CD4-positive, alpha-beta T cell (primary cell): Measurements from ENCODE around the gene CDKN2B-AS1. TPM values are rescaled to one million over a fixed set of nuclear protein-coding genes. Genes with fewer than 3 reads are reported as not detected.

Experiments
- ATAC-seq: fragments of 200-7000 bp; cut with Tn5 transposase; one replicate; pipeline ENCODE4 v1.10.0; 2022; ENCODE audit warnings: mild to moderate bottlenecking; ENCODE audit not compliant: poor library complexity
- CTCF ChIA-PET: fragments of 350-600 bp; sonication (Branson Sonifier 250); formaldehyde crosslinking; loops from one replicate; lab custom pipeline; 2021; ENCODE audit warnings: antibody characterized with exemption, inconsistent platforms; lab: Charles Lee
- POLR2A ChIA-PET: fragments of 350-600 bp; sonication (Branson Sonifier 250); formaldehyde crosslinking; loops from one replicate; lab custom pipeline; 2021; ENCODE audit warnings: antibody characterized with exemption, inconsistent platforms; lab: Charles Lee
- DNase-seq, 14 experiments: peaks; one replicate each; pipeline ENCODE4 v3.0.0-alpha.2; 2013 to 2020; ENCODE audit warnings: mixed read lengths in 2 of 14
- H3K27ac ChIP-seq, 2 donors: one replicate each; pipeline versions ENCODE4 v1.5.1 to v1.7.0; 2013; ENCODE audit warnings: low read length in 2 of 2, low read depth in 1 of 2, mild to moderate bottlenecking in 1 of 2
- H3K27me3 ChIP-seq, 2 experiments: 1 replicate in 1 of 2; 2 replicates in 1 of 2; pipeline versions ENCODE4 v1.6.1 to v1.7.0; 2013; ENCODE audit warnings: low read length in 2 of 2, control low read depth in 1 of 2, mild to moderate bottlenecking in 1 of 2, moderate library complexity in 1 of 2; ENCODE audit not compliant: insufficient read depth in 2 of 2, control insufficient read depth in 1 of 2
- H3K36me3 ChIP-seq: one replicate; pipeline ENCODE4 v1.6.1; 2013; ENCODE audit warnings: low read length, control low read depth; ENCODE audit not compliant: insufficient read depth
- H3K4me1 ChIP-seq: one replicate; pipeline ENCODE4 v1.6.1; 2013; ENCODE audit warnings: low read length, control low read depth; ENCODE audit not compliant: insufficient read depth
- H3K4me3 ChIP-seq: one replicate; pipeline ENCODE4 v1.5.1; 2013; ENCODE audit warnings: mild to moderate bottlenecking, low read length, moderate library complexity
- H3K9me3 ChIP-seq, 2 experiments: 1 replicate in 1 of 2; 2 replicates in 1 of 2; pipeline versions ENCODE4 v1.6.1 to v1.7.0; 2013; ENCODE audit warnings: low read length in 2 of 2, mild to moderate bottlenecking in 2 of 2, control low read depth in 1 of 2, moderate library complexity in 1 of 2; ENCODE audit not compliant: control insufficient read depth in 1 of 2, insufficient read depth in 1 of 2
- H3K27ac Mint-ChIP-seq: one replicate; pipeline ENCODE4 v1.8.0; 2020; ENCODE audit warnings: mixed read lengths
- H3K27me3 Mint-ChIP-seq: one replicate; pipeline ENCODE4 v1.8.0; 2021; ENCODE audit warnings: mixed read lengths
- H3K36me3 Mint-ChIP-seq: one replicate; pipeline ENCODE4 v1.8.0; 2021; ENCODE audit warnings: low read depth, mixed read lengths
- H3K4me1 Mint-ChIP-seq: one replicate; pipeline ENCODE4 v1.8.0; 2021; ENCODE audit warnings: low read depth, mixed read lengths
- H3K4me3 Mint-ChIP-seq: one replicate; pipeline ENCODE4 v1.8.0; 2020; ENCODE audit warnings: mild to moderate bottlenecking, mixed read lengths
- H3K9me3 Mint-ChIP-seq: one replicate; pipeline ENCODE4 v1.8.0; 2020; ENCODE audit warnings: mixed read lengths
- intact Hi-C, 2 experiments: fragments of 100-400 bp; cut with DNase I in 1 of 2; cut with micrococcal nuclease in 1 of 2; formaldehyde crosslinking; loops; one replicate each; pipeline versions ENCODE4 v1.15.1 to v1.9.0; 2023 to 2025; cut with DNase I, micrococcal nuclease
- total RNA-seq, 174 experiments: library from RNA in 2 of 174; stranded (reverse) in 2 of 174; gene quantifications; one replicate each; pipeline ENCODE4 v1.2.3 and lab custom pipeline; 2021 to 2026
- TF ChIP-seq, protein P1 (sequence below): fragments of 200-600 bp; IDR thresholded peaks from one replicate; pipeline ENCODE4 v1.8.0; 2022; ENCODE audit warnings: antibody characterized with exemption, mild to moderate bottlenecking

Gene CDKN2B-AS1
- total RNA-seq, 2 experiments from 2014 or later = 0.25 to 0.30 TPM

DNA sequence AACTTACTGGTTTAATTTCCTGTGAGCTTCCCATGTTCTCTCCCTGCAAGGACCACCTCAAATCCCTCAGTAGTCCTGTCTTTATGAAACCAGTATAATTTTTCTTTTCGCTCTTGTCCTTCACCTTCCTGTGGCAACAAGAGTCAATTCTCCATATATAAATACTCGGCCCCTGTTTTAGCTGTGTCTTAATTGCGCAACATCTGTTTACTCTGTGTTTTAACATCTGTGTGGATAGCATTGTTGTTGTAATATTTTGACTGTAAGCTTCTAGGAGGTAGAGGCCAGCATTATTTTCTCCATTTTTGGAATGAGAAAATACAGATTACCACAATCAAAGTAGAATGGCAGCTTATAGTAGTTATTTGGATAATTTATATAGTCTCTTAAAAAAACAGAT is 44.7 kb downstream of the CDKN2B-AS1 start:
- H3K27me3 ChIP-seq = no peaks in the 10 kb centered on the region
- Mint-ChIP-seq H3K27ac (no peak overlapping the region), H3K4me3 (no peak overlapping the region), H3K27me3 (no peaks in the 10 kb centered on the region), H3K9me3 (no peaks in the 10 kb centered on the region), H3K36me3 (no peaks in the 10 kb centered on the region), H3K4me1 (no peaks in the 10 kb centered on the region)
- ChIA-PET POLR2A (no interaction called here), CTCF (interaction anchor here (1.0 to 3.5 kb wide), 4 partner anchors 12 to 226 kb away, joined by 4 to 28 read pairs (median 5); no protein-coding TSS in a partner anchor)
- H3K9me3 ChIP-seq = no peaks in the 10 kb centered on the region
- TF ChIP-seq, protein P1, sequence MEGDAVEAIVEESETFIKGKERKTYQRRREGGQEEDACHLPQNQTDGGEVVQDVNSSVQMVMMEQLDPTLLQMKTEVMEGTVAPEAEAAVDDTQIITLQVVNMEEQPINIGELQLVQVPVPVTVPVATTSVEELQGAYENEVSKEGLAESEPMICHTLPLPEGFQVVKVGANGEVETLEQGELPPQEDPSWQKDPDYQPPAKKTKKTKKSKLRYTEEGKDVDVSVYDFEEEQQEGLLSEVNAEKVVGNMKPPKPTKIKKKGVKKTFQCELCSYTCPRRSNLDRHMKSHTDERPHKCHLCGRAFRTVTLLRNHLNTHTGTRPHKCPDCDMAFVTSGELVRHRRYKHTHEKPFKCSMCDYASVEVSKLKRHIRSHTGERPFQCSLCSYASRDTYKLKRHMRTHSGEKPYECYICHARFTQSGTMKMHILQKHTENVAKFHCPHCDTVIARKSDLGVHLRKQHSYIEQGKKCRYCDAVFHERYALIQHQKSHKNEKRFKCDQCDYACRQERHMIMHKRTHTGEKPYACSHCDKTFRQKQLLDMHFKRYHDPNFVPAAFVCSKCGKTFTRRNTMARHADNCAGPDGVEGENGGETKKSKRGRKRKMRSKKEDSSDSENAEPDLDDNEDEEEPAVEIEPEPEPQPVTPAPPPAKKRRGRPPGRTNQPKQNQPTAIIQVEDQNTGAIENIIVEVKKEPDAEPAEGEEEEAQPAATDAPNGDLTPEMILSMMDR = no peak
- H3K4me3 ChIP-seq = no peak overlapping the region
- H3K27ac ChIP-seq = no peak overlapping the region
- intact Hi-C loops = loop anchor here (10.0 kb wide), 3 partner anchors 416 to 714 kb away; no protein-coding TSS in a partner anchor
- no peaks in the 10 kb centered on the region for H3K36me3 ChIP-seq
- no peaks in the 10 kb centered on the region for H3K4me1 ChIP-seq
- DNase-seq = no peak
- ATAC-seq = no peak

GRCh38 chr9:22040760-22041159 is 46.2 kb downstream of the CDKN2B-AS1 start:
- intact Hi-C loops = loop anchor here in 1 of 2 experiments (10.0 kb wide), 1 partner anchor 336 kb away; no protein-coding TSS in a partner anchor
- Mint-ChIP-seq H3K27ac (no peak overlapping the region), H3K27me3 (no peaks in the 10 kb centered on the region), H3K4me1 (no peaks in the 10 kb centered on the region), H3K4me3 (no peak overlapping the region), H3K9me3 (no peaks in the 10 kb centered on the region), H3K36me3 (no peaks in the 10 kb centered on the region)
- CTCF ChIA-PET = interaction anchor here (3.5 kb wide), 1 partner anchor 228 kb away, joined by 28 read pairs; no protein-coding TSS in a partner anchor
- TF ChIP-seq, protein P1 = no peak
- no peaks in the 10 kb centered on the region for H3K27me3 ChIP-seq
- ATAC-seq = no peak
- no peak overlapping the region for H3K27ac ChIP-seq
- no peaks in the 10 kb centered on the region for H3K36me3 ChIP-seq
- H3K9me3 ChIP-seq = no peaks in the 10 kb centered on the region
- POLR2A ChIA-PET = no interaction called here
- H3K4me3 ChIP-seq = no peak overlapping the region
- H3K4me1 ChIP-seq = no peaks in the 10 kb centered on the region
- no peak for DNase-seq

DNA sequence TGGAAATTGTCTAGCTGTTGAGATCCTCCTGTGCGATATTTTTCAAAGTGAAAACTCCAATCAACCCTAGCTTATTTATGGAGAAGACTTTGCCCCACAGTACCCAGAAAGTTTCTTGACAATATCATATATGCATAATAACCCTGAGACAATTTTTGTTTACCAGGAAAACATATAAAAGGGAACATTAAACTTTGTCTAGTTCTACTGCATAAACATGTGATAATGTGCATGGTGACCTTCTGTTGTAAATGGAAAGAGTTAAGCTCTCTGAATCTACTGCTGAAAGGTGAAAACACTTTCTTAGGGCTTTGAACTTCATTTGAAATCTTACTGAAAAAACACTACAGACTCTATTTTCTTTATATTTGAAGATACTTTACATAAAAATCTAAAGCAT is 46.8 kb downstream of the CDKN2B-AS1 start:
- H3K27ac Mint-ChIP-seq = no peak overlapping the region
- TF ChIP-seq, protein P1 = no peak

More for the DNA sequence above, 46.8 kb downstream of the CDKN2B-AS1 start:
- Histone ChIP-seq H3K4me3 (no peak overlapping the region), H3K4me1 (no peaks in the 10 kb centered on the region), H3K36me3 (no peaks in the 10 kb centered on the region), H3K27me3 (no peaks in the 10 kb centered on the region), H3K27ac (no peak overlapping the region), H3K9me3 (no peaks in the 10 kb centered on the region)
- DNase-seq (no peak), ATAC-seq (no peak)
- Mint-ChIP-seq H3K9me3 (no peaks in the 10 kb centered on the region), H3K36me3 (no peaks in the 10 kb centered on the region), H3K4me3 (no peak overlapping the region), H3K27me3 (no peaks in the 10 kb centered on the region), H3K4me1 (no peaks in the 10 kb centered on the region)
- POLR2A ChIA-PET = no interaction called here
- CTCF ChIA-PET = interaction anchor here (0.7 kb wide), 1 partner anchor 15 kb away, joined by 3 read pairs; no protein-coding TSS in a partner anchor
- intact Hi-C loops = loop anchor here in 1 of 2 experiments (10.0 kb wide), 1 partner anchor 337 kb away; no protein-coding TSS in a partner anchor
